ENCODE results near the gene KIRREL3.

KIRREL3 gene

DNA sequence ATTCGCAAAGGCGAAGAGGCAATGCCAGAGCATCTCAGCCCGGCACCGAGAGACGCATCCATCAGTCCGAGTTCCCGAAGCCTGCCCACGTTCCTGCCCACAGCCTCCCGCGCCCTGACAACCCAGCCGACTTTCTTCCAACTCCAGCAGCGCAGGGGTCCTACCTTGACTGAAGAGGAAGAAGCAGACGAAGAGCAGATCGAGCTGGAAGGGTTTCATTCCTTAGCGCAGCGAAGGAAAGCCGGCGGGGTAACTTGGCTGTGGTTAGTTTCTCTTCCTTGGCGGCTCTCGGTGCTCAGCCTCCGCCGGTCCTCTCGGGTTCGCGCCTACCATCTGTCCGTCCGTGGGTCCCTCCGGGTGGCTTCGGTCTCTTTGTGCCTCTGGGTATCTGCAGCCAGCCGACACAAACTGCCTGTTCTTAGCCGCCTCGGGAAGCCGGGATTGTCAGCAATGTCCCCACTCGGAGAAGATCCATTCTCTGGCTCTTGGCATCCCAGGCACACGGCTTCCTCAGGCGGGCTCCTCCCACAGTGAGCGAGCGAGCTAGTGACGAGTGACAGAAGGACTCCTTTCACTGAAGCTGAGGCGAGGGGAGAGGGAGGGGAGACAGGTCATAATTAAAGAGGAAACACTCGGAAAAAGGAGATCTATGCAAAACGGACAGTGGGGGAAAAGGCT, at the start of gene KIRREL3:
Gene KIRREL3, minus strand, starts transcription at position 480 of the 678 bp plus-strand sequence.
- DNase-seq (ENCODE audit: low spot score) = no peak

DNA sequence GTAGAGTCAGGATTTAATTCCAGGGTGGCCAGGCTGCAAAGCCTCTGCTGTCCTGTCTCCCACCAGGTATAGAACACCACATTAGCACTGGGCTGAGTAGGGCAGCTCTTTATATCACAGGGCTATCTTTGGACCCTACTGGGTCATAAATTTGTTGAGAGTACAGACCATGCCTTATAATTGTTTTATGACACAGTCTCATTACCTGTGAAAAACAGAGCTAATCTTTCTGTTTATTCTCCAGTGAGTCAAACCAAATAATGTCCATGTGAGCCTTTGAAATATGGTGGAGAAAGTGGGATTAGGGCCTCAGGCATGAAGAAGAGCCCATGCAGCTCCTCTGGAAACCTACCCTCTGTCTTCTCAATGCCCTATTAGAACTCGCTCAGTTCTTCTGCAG, 49.6 kb upstream of the KIRREL3 start:
- DNase-seq (ENCODE audit: low spot score) = no peak

DNA sequence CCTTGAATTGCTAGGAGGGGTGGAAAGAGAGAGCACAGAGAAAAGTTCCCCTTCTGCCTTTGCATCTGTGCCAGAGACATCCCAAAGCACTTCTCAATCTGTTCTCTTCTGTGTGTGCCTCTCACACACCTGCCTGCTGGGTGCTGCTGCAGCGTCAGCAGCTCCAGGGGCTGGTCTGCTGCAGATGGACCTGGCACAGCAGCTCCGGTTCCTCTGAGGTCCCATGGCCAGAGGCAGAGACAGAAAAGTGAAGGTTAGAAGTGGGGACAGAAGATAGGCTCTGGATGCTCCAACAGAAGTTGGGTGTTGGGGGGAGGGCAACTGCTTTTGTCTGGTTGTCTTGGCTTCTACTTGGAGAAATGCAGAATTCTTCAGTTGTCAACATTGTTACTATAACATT, 48.9 kb upstream of the KIRREL3 start:
- no peak for DNase-seq (ENCODE audit: low spot score)

DNA sequence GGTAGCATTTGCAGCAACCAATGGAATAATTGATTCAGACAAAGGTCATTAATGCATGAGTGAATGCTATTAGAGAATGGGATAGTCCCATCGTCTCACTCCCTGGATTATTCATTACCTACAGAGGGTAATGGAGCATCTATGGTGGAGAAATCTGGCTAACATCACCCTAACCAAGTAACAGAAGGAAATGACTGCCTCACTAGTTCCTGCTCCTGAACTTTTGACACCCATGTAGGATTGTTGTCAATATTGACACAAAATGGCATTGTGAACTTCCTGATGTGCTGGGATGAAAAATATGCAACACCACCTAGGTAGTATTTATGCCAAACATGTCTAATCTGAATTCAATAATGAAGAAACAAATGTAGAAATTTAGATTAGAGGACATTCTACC, 44.0 kb upstream of the KIRREL3 start:
- no peak for DNase-seq (ENCODE audit: low spot score)

DNA sequence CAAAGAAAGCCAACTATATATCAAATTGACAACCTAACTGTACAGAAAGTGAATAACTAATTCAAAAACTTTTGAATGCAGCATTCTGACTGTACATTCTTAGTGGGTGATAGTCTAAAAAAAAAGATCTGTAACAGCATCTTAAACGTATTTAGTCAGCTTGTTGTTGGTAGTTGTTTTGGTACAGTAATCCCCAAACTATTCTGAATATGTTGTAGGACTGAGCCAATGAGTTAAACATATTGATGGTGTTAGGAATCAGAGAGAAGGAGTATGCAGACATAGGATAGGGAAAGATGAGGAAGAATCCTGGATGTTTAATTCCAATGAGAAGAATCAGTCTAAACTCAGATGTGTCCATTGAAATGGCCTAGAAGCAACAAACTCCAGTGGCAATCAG, 41.9 kb upstream of the KIRREL3 start:
- DNase-seq (ENCODE audit: low spot score) = no peak

DNA sequence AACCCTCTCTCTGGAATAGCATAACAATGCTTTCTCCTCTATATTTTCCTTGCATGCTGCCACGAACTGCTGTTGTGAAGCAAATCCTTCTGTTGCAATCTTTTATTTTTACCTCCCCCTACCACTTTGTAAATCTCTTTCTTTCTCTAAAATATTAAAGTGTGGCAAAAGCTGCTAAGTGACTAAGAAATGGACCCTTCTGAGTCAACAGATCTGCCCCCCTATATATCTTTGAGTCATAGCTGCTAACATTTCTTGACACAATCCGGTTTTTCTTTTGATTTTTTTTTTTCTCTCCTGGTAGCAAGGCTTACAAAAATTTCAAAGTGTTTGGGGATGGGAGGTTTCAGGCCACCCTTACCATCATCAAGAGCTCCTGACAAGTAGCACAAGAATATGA, 39.0 kb upstream of the KIRREL3 start:
- no peak for DNase-seq (ENCODE audit: low spot score)

DNA sequence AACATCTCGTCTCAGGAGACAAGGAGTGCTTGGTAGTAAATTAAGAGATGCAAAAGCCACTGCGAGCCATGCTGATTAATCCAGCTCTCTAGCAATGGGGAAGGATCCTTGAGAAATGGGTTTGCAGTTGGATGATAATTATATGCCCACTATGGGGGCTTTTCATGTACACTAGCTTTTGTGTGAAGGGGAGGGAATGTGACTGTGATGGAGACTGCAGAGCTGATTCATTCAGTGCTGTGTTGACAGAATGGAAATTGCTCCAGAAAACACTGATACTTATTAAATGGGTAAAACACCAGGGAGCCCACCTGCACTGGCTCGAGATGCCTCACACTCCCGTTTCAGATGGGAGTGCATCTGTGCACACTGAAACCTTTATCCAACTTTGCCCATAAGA, 37.0 kb upstream of the KIRREL3 start:
- no peak for DNase-seq (ENCODE audit: low spot score)

DNA sequence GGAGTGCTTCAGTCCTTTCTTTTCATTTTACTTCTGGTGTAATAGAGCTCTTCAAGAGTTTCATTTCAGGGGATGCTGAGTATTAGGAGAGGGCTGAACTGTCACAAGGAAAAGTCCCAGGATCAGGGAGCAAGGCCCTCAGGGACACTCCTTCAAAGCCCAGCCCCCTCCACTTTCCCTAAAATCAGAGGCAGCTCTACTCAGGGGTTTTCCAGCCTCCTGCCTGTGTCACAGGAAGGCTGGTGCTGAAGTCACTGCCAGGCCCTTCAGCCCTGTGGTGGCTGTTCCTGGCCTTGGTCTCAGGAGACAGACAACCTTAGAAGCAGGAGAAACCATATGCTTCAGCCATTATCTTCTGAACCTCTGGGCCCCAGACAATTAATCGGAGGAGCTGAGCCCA, 36.4 kb upstream of the KIRREL3 start:
- no peak for DNase-seq (ENCODE audit: low spot score)

DNA sequence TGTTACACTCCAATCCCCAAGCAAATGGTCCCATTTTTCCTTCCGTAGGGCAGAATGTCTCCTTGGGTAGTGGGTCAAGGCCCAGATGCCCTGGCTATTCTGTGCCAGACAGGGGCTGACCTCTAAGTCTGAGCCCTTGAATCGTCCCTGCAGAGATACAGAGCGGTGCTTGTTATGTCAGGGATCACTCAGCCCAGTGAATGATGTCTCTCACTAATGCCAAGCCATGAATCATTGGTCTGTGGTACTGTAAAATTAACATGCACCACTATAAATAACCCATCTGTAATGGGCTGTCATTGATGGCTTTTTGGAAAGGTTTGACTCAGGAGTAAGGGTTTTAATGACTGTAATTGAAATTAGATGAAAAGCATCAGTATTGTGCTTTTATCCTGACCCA, 35.3 kb upstream of the KIRREL3 start:
- DNase-seq (ENCODE audit: low spot score) = no peak

DNA sequence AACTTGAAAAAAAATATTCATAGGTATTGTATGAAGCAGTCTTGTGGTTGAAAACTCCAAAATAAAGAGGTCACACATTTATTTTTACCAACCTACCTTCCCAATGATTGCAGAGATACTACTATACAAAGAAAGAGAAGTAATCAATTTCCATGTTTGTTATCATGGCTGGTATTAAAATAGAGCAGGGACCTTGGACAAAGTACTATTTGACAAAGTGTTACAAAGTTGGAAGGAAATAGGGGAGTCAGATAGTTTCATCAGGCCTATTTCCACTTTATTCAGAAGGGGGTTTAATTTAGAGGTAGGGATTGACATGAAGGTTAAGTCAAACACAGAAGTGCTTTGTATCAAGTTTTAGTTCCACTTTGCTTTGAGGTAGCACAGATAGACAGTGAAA, 34.4 kb upstream of the KIRREL3 start:
- DNase-seq (ENCODE audit: low spot score) = no peak

DNA sequence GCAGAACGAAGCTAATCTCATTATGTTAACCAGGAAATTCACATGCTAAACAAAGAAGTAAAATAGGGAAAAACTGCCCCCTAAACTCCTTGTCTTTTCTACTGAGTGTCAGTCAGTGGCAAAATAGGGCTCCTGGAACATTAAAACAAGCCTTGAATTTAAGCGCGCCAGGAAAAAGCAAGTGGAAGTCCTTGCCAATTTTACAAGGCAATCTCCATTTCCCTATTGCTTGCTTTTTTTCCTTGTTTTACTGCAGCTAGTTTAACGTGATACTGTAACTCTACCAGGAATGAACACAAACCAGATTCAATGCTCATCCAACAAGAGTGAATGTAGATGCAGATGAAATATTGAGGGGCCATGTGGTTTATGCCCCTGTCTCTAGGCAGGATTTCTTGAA, 28.1 kb upstream of the KIRREL3 start:
- DNase-seq (ENCODE audit: low spot score) = no peak

DNA sequence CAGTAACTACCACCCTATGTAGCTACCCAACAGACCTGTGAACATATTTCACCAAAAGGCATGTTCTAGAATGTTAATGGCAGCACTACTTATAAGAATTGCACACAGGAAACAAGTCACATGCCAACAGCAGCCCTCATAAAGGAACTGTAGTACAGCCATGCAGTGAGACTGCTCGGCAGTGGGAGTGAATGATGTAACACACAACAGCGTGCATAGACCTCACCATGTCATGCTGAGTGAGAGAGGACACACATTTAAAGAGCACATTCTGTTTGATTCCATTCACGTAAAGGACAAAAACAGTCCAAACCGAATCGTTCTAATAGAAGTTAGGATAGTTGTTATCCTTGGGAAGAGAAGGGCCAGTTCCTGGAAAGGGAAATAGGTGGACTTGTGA, 27.2 kb upstream of the KIRREL3 start:
- no peak for DNase-seq (ENCODE audit: low spot score)

DNA sequence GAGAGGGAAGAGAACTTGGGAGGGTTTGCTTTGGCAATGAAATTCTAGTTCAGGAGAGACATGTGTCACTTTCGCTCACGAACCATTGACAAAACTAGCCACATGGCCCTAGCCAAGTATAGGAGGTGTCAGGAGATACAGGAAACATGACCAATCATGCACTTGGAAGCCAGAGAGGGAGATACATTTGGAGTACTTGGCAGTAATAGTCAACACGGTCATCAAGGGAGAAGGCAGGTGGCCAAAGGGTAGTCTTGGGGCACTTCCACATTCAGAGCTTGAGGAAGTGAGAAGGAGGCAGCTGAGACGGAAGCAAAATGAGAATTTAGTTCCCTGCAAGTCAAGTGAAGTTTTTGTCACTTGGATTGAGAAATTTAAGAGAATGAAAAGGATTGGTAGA, 26.4 kb upstream of the KIRREL3 start:
- DNase-seq (ENCODE audit: low spot score) = no peak

DNA sequence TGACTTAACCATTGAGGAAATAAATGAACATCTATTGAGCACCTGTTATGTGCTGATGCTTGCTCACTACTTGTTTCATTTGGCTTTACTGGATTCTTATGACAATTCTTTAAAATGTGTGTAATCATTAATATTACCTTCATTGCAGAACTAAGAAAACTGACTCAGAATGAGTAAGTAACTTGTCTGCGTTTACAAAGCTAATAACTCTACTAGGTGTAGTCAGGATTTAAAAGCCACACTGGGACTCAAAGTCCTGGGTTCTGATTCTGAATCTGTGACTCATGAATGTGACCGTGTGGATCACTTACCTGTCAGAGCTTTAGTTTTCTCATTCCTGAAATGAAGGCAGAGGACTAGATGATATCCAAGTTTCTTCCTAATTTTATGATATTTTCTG, 23.4 kb upstream of the KIRREL3 start:
- no peak for DNase-seq (ENCODE audit: low spot score)

DNA sequence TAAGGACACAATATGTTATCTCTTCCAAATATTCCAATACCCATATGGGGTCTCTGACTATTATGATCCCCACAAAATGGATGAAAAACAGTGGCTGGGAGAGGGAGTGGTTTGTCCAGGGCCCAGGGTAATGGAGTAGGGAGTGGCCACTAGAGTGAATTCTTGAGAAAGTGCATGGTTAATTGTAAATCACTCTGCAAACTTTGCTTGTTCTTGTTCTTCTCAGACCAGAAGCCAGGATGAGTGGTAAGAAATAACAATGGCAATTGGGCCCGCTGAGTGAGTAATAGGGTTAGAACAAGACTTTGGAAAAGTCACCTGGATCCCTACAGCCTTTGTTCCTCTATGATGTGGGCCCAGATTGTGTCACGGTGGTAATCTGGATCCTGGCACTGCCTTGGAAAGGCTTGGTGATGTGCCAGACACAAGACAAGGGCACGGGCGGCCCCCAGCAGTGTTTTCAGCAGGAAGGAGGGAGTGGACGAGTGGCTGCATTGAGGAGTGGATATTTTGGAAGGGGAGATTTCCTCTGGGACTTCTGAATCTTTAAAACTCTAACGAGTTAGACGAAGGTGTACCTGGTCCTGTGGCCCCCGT, 18.2 kb upstream of the KIRREL3 start:
- no peak for DNase-seq (ENCODE audit: low spot score)

DNA sequence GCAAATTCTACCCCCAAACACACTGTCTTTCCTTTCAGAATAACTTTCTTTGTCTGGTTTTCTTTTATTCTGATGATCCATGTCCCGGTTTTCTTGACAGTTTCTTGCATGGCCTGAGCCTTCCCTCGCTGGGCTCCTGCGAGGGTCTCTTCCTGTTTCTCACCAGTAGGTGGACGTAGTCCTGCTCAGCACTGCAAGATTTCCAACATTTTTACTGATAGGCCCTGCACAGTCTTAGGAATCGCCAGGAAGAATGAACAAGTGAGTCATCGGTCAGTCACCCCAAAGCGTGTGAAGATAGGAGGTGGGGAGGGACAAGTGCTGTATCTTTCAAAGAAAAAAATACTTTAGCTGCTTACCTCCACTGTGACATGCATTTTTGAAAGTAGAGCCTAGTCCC, 16.9 kb upstream of the KIRREL3 start:
- no peak for DNase-seq (ENCODE audit: low spot score)

DNA sequence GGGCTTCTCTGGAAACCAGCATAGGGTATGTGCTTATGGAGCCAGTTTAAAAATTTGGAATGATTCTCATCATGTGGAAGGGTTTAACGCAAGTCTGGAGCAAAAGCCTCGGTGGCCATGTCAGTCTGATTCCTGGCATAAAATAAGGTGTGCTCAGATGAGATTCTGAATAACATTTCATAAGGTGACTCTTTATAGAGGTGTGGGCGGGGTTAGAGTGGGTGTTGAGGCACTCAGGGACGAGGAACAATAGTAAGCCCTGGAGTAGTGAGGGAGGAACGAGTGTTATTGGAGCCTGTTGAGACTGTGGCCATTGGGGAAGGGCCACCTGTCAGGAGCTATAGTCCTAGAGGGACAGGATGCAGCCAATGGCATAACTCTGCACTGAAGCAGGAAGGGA, 13.0 kb upstream of the KIRREL3 start:
- no peak for DNase-seq (ENCODE audit: low spot score)

DNA sequence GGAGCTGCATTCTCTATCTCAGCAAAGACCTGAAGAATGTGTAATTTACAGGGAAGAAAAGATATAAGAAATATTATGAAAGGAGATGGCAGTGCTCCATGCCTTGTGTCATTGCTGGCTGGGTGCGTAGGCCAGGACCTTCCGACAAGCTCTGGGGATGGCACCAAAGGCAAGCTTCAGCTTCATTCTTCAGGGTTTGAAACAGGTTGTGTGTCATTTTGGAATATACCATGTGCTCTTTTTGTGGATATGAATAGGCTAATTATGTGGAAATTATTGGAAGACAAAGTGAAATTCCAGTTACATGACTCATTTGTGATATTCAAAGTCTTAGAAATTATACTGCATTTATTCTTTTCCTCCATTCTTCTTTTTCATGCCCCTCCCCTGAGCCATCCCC, 5.7 kb upstream of the KIRREL3 start:
- DNase-seq (ENCODE audit: low spot score) = no peak

DNA sequence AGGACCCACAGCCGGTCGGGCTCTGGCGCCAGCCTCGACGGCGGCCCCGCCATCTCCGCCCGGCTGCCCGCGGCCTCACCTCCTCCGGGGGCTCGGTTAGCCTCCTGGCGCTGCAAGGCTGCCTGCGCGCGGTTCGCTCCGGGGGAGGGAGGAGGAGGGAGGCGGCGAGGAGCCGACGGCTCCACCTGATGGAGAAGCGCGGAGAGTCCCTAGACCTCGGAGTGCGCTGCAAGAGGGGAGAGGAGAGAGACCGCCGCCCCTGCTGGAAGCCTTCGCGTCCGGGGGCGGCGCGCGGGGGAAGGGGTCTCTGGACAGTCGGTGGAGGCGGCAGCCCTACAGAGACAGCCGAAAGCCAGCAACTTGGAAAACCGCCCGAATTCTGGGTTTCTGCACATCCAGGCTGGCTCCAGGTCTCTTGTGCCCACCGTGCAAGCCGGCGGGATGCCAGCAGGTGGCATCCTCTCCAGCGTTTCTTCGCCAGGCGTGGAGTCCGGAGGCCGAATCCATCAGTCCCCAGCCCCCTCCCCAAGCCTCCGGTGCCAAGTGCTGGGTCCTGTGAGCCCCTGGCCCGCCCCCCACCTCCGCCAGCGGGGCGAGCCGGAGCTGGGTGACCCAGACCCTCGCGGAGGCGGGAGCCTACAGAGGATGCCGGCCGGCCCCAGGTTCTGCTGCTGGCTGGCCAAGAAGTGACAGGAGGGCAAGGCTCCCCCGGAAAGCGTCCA, 2.9 kb upstream of the KIRREL3 start:
- DNase-seq (ENCODE audit: low spot score) = no peak

DNA sequence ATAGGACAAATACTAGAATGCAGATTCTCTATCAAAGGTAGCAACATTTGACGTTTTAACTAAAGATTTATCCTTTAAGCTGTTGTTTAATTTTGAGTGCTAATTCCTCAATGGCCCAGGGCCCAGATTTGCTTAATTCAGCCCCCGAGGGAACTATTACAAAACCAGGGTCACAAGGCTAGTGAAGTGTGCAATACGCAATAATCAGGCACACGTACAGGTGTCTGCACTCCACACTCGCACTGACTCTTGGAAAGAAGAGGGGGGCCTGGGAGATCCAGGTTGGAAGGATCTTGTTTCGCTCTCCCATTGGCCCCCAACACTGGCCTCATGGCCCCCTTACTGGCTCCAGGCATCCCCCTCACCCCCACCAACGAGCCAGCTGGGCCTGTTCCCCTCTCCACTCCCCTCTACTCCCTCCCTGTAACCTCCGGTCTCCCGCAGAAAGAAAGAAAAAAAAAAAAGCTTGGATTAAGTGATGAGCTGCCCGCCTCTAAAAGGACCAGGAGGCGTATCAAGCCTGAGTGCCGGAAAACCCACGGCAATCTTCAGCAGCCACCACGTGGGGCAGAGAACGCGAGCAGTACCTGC, 2.2 kb upstream of the KIRREL3 start:
- no peak for DNase-seq (ENCODE audit: low spot score)

DNA sequence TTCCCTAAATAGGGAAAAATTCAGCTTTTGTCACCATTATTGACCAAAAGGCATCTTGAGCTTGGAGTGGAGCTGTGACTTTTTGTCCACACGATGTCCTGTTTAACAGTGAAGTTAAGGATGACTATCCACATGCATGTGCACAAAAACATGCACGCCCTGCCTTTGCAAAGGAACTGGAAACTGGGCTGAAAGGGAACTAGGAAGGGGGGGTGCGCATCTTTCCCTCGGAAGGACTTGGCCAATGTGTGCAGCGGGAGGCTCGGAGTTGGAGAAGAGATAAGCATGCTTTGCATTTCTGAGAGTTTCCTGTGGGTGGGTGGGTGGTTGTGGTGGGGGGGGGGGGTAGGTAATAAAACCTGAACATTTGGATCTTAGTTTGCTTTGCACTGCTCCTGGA, 411 bp upstream of the KIRREL3 start:
- DNase-seq (ENCODE audit: low spot score) = no peak

DNA sequence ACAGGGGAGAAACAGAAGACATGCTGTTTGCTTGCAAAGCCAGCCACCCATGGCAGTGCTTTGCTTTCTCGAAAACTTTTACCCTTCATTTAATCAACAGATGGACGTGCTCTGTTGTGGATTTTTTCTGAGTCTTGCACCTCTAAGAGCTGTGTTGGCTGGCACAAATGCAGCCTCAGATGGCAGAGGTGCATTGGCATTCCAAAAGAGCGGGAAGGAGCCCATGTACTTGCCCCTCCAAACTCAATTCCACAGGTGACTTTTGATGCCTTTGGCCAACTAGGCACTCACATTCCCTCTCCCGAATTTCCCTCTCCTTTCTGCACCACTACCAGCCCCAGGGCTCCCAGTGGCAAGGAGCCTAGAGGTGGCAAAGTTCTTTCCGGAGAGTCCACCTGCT, 1.2 kb downstream of the KIRREL3 start:
- no peak for DNase-seq (ENCODE audit: low spot score)

DNA sequence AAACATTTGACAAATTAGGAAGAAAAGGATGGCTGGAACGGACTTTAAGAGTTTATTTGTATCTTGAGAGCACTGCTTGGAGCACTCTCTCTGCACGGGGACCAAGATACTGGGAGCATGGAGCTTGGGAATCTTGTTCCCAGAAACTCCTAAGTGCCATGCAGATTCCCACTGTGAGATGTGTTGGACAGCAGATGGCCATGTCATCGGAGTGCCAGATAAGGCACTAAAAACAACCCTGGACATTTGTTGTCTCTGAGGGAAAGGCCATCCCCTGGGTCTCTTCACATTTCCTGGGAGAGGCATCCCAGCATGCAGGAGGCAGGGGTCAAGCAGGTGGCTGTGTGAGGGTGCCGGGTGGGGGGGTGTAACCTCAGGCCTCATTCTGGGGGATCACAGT, 2.9 kb downstream of the KIRREL3 start:
- DNase-seq (ENCODE audit: low spot score) = no peak

Measured in CD4-positive, alpha-beta T cell treated with Interleukin-2 at 100 ng/mL for 4 hours (primary cell).